Measurements from ENCODE around the gene CMTM8.
A peak's percentile ranks its signal among the peaks of the same experiment; 100 is the strongest.

CMTM8 gene

DNA sequence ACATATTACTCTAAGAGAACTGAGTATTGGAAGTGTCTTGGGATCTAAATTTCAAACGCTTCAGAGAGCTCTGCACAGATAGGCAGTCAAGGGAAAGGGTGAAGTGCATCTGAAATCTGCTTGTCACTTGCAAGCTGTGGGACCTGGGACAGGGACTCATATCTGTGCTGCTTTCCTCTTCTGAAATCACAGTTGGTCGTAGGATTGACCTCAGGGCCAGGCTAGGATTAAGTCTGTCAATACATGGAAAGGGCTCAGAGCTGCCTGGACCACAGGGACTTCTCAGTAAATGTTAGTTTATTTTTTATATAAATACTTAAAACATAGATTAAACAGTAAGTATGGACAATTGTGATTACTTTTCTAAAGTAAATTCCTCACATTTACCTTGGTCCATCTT, 78.5 kb downstream of the CMTM8 start:
- Histone ChIP-seq H3K23ac (ENCODE audit: low read length in 2 of 2) (no peak overlapping the region), H3K9me3 (ENCODE audit: control insufficient read depth, low read length) (no peaks in the 10 kb centered on the region), H2BK15ac (ENCODE audit: low read depth, poor library complexity, severe bottlenecking) (no peak overlapping the region), H2BK12ac (ENCODE audit: low read length in 2 of 2) (no peak overlapping the region), H3K4ac (ENCODE audit: low read depth in 1 of 2, low read length in 2 of 2) (no peak overlapping the region), H3K14ac (ENCODE audit: low read length in 2 of 2) (no peak overlapping the region), H3K4me3 (ENCODE audit: insufficient read depth in 1 of 2, low read depth in 1 of 2, low read length in 2 of 2) (no peak overlapping the region), H2BK5ac (ENCODE audit: low read depth, low read length, poor library complexity, severe bottlenecking) (no peak overlapping the region), H2AK5ac (ENCODE audit: low read length, severe bottlenecking) (no peak overlapping the region), H3K9ac (ENCODE audit: low read length) (no peak overlapping the region), H3K79me1 (replicated peaks; ENCODE audit: low read length, poor library complexity, severe bottlenecking) (peaks cover 16% of the 10 kb centered on the region), H2BK120ac (ENCODE audit: low read depth, low read length) (no peak overlapping the region), H3K18ac (ENCODE audit: low read depth in 1 of 2, low read length in 2 of 2) (no peak overlapping the region), H3K4me2 (ENCODE audit: low read length, poor library complexity, severe bottlenecking) (no peak overlapping the region), H2AFZ (ENCODE audit: low read depth, low read length) (no peak overlapping the region), H3K27me3 (ENCODE audit: control insufficient read depth in 1 of 2, insufficient read depth in 1 of 2, low read length in 2 of 2) (no peaks in the 10 kb centered on the region), H3K27ac (ENCODE audit: low read length, poor library complexity, severe bottlenecking) (no peak overlapping the region), H4K91ac (ENCODE audit: low read length) (no peak overlapping the region), H3K4me1 (ENCODE audit: control insufficient read depth, insufficient read depth, low read depth, low read length) (peaks cover 10% of the 10 kb centered on the region), H3K36me3 (ENCODE audit: control insufficient read depth in 1 of 2, insufficient read depth in 2 of 2, low read depth in 1 of 2, low read length in 2 of 2) (no peaks in the 10 kb centered on the region), H4K8ac (ENCODE audit: low read length) (no peak overlapping the region)
- no peak for DNase-seq
- WGBS = 50% methylated on average over 1 of the region's 2 CpGs

DNA sequence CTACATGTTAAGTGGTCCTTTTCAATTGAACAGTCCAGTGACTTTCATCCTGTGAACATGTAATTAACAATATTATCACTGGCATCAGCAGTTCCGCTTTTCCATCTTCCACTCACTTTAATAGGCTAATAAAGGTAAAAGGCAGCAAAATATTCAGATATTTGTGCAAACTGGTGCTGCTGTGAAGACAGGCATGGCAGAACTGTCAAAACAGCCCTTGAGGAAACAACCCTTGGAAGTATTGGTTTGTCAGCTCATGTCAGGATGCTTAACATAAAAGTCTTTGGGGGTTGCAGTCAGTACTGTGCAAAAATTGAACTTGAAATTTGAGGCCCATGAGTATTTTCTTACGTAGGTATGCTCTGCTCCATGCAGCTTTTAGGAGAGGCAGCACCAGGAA, 81.1 kb downstream of the CMTM8 start:
- H2BK12ac ChIP-seq (ENCODE audit: low read length in 2 of 2) = no peak overlapping the region
- WGBS = 96% methylated on average over 1 of the region's 2 CpGs

DNA sequence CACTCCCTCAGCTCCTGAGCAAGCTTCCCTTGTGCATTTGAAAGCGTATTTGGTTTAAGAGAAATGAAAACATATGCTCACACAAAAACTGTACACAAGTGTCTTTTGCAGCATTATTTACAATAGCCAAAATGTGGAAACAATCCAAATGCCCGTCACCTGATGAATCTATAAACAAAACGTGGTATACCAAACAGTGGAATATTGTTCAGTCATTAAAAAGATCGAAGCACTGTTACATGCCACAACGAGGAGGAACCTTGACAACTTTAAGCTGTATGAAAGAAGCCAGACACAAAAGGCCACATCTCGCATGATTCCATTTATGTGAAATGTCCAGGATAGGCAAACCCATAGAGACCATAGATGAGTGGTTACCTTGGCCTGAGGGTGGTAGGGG, 81.6 kb downstream of the CMTM8 start:
- Histone ChIP-seq H3K4ac (ENCODE audit: low read depth in 1 of 2, low read length in 2 of 2) (no peak overlapping the region), H3K23ac (ENCODE audit: low read length in 2 of 2) (no peak overlapping the region), H3K27me3 (ENCODE audit: control insufficient read depth in 1 of 2, insufficient read depth in 1 of 2, low read length in 2 of 2) (no peaks in the 10 kb centered on the region), H4K91ac (ENCODE audit: low read length) (no peak overlapping the region), H3K79me1 (replicated peaks; ENCODE audit: low read length, poor library complexity, severe bottlenecking) (peaks cover 8% of the 10 kb centered on the region), H2BK12ac (ENCODE audit: low read length in 2 of 2) (no peak overlapping the region), H2AFZ (ENCODE audit: low read depth, low read length) (no peak overlapping the region), H2AK5ac (ENCODE audit: low read length, severe bottlenecking) (peak overlapping the region; percentile 39), H3K18ac (ENCODE audit: low read depth in 1 of 2, low read length in 2 of 2) (no peak overlapping the region), H3K4me2 (ENCODE audit: low read length, poor library complexity, severe bottlenecking) (no peak overlapping the region), H2BK15ac (ENCODE audit: low read depth, poor library complexity, severe bottlenecking) (no peak overlapping the region), H3K9ac (ENCODE audit: low read length) (no peak overlapping the region), H3K4me1 (ENCODE audit: control insufficient read depth, insufficient read depth, low read depth, low read length) (peaks cover 5% of the 10 kb centered on the region), H4K8ac (ENCODE audit: low read length) (no peak overlapping the region), H2BK5ac (ENCODE audit: low read depth, low read length, poor library complexity, severe bottlenecking) (no peak overlapping the region), H3K36me3 (ENCODE audit: control insufficient read depth in 1 of 2, insufficient read depth in 2 of 2, low read depth in 1 of 2, low read length in 2 of 2) (no peaks in the 10 kb centered on the region), H3K27ac (ENCODE audit: low read length, poor library complexity, severe bottlenecking) (no peak overlapping the region), H3K14ac (ENCODE audit: low read length in 2 of 2) (no peak overlapping the region), H2BK120ac (ENCODE audit: low read depth, low read length) (no peak overlapping the region), H3K9me3 (ENCODE audit: control insufficient read depth, low read length) (no peaks in the 10 kb centered on the region), H3K4me3 (ENCODE audit: insufficient read depth in 1 of 2, low read depth in 1 of 2, low read length in 2 of 2) (no peak overlapping the region)
- DNase-seq = no peak
- WGBS = 78% methylated on average over 6 of the region's 6 CpGs

More for the DNA sequence above, 81.1 kb downstream of the CMTM8 start:
- Histone ChIP-seq H3K4ac (ENCODE audit: low read depth in 1 of 2, low read length in 2 of 2) (no peak overlapping the region), H2BK5ac (ENCODE audit: low read depth, low read length, poor library complexity, severe bottlenecking) (no peak overlapping the region), H3K18ac (ENCODE audit: low read depth in 1 of 2, low read length in 2 of 2) (no peak overlapping the region), H2BK15ac (ENCODE audit: low read depth, poor library complexity, severe bottlenecking) (no peak overlapping the region), H3K27ac (ENCODE audit: low read length, poor library complexity, severe bottlenecking) (no peak overlapping the region), H3K9ac (ENCODE audit: low read length) (no peak overlapping the region), H3K4me3 (ENCODE audit: insufficient read depth in 1 of 2, low read depth in 1 of 2, low read length in 2 of 2) (no peak overlapping the region), H4K8ac (ENCODE audit: low read length) (no peak overlapping the region), H3K36me3 (ENCODE audit: control insufficient read depth in 1 of 2, insufficient read depth in 2 of 2, low read depth in 1 of 2, low read length in 2 of 2) (no peaks in the 10 kb centered on the region), H2AFZ (ENCODE audit: low read depth, low read length) (no peak overlapping the region), H3K27me3 (ENCODE audit: control insufficient read depth in 1 of 2, insufficient read depth in 1 of 2, low read length in 2 of 2) (no peaks in the 10 kb centered on the region), H4K91ac (ENCODE audit: low read length) (no peak overlapping the region), H3K23ac (ENCODE audit: low read length in 2 of 2) (no peak overlapping the region), H3K14ac (ENCODE audit: low read length in 2 of 2) (no peak overlapping the region), H3K79me1 (replicated peaks; ENCODE audit: low read length, poor library complexity, severe bottlenecking) (peaks cover 6% of the 10 kb centered on the region), H3K9me3 (ENCODE audit: control insufficient read depth, low read length) (no peaks in the 10 kb centered on the region), H2BK120ac (ENCODE audit: low read depth, low read length) (no peak overlapping the region), H2AK5ac (ENCODE audit: low read length, severe bottlenecking) (no peak overlapping the region), H3K4me1 (ENCODE audit: control insufficient read depth, insufficient read depth, low read depth, low read length) (peaks cover 5% of the 10 kb centered on the region), H3K4me2 (ENCODE audit: low read length, poor library complexity, severe bottlenecking) (no peak overlapping the region)
- no peak for DNase-seq

DNA sequence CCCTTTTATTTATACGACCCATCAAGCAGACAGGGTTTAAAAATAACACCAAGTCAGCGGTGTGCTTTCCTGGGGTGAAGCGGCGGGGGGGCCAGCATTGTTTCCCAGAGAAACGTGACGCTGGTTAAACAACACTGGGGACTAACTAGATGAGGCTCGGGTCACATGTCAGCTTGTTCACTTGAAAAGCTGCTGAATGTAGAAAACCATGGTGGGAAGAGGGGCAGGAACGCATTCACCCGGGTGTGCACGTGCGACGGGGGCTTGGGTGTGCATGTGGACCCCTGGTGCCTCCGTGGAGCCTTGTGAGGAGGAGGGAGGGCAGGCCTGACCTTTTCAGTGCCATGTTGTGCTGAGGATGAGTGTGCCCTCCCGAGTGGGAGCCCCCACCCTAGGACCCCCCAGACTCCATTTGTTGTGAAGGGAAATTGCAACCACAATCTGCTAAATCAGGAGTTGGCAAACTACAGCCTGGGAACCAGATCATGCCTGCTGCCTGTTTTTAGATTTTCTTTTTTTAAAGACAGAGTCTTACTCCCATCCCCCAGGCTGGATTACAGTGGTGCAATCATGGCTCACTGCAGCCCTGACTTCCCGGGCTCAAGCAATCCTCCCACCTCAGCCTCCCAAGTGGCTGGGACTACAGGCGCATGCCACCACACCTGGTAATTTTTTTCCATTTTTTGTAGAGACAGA, 82.8 kb downstream of the CMTM8 start:
- no peak overlapping the region for H2BK120ac ChIP-seq (ENCODE audit: low read depth, low read length)
- no peak overlapping the region for H3K9ac ChIP-seq (ENCODE audit: low read length)
- H3K4me2 ChIP-seq (ENCODE audit: low read length, poor library complexity, severe bottlenecking) = peak overlapping the region; percentile 32
- H3K9me3 ChIP-seq (ENCODE audit: control insufficient read depth, low read length) = no peaks in the 10 kb centered on the region
- H3K79me1 ChIP-seq (replicated peaks; ENCODE audit: low read length, poor library complexity, severe bottlenecking) = peaks cover 8% of the 10 kb centered on the region
- no peak overlapping the region for H4K8ac ChIP-seq (ENCODE audit: low read length)
- no peaks in the 10 kb centered on the region for H3K36me3 ChIP-seq (ENCODE audit: control insufficient read depth in 1 of 2, insufficient read depth in 2 of 2, low read depth in 1 of 2, low read length in 2 of 2)
- no peak overlapping the region for H3K4me3 ChIP-seq (ENCODE audit: insufficient read depth in 1 of 2, low read depth in 1 of 2, low read length in 2 of 2)
- H3K4me1 ChIP-seq (ENCODE audit: control insufficient read depth, insufficient read depth, low read depth, low read length) = peaks cover 8% of the 10 kb centered on the region
- no peak overlapping the region for H3K14ac ChIP-seq (ENCODE audit: low read length in 2 of 2)
- no peaks in the 10 kb centered on the region for H3K27me3 ChIP-seq (ENCODE audit: control insufficient read depth in 1 of 2, insufficient read depth in 1 of 2, low read length in 2 of 2)
- H3K27ac ChIP-seq (ENCODE audit: low read length, poor library complexity, severe bottlenecking) = no peak overlapping the region
- no peak overlapping the region for H2BK15ac ChIP-seq (ENCODE audit: low read depth, poor library complexity, severe bottlenecking)
- no peak for DNase-seq
- no peak overlapping the region for H3K4ac ChIP-seq (ENCODE audit: low read depth in 1 of 2, low read length in 2 of 2)
- H4K91ac ChIP-seq (ENCODE audit: low read length) = no peak overlapping the region
- H3K23ac ChIP-seq (ENCODE audit: low read length in 2 of 2) = no peak overlapping the region
- WGBS = 49% methylated on average over 16 of the region's 16 CpGs
- no peak overlapping the region for H2AK5ac ChIP-seq (ENCODE audit: low read length, severe bottlenecking)
- no peak overlapping the region for H3K18ac ChIP-seq (ENCODE audit: low read depth in 1 of 2, low read length in 2 of 2)
- H2AFZ ChIP-seq (ENCODE audit: low read depth, low read length) = no peak overlapping the region
- H2BK12ac ChIP-seq (ENCODE audit: low read length in 2 of 2) = no peak overlapping the region
- no peak overlapping the region for H2BK5ac ChIP-seq (ENCODE audit: low read depth, low read length, poor library complexity, severe bottlenecking)
